Inflammatory macrophage treated with lipopolysaccharide for 1 hour (primary cell): ENCODE measurements around the gene PDZRN4.

Experiments
- DNase-seq, 2 donors: peaks; one replicate each; pipeline ENCODE4 v3.0.0-alpha.2; 2020 to 2022

PDZRN4 gene

GRCh38 chr12:41365653-41366171 is 177.6 kb downstream of the PDZRN4 start:
- DNase-seq = no peak

DNA sequence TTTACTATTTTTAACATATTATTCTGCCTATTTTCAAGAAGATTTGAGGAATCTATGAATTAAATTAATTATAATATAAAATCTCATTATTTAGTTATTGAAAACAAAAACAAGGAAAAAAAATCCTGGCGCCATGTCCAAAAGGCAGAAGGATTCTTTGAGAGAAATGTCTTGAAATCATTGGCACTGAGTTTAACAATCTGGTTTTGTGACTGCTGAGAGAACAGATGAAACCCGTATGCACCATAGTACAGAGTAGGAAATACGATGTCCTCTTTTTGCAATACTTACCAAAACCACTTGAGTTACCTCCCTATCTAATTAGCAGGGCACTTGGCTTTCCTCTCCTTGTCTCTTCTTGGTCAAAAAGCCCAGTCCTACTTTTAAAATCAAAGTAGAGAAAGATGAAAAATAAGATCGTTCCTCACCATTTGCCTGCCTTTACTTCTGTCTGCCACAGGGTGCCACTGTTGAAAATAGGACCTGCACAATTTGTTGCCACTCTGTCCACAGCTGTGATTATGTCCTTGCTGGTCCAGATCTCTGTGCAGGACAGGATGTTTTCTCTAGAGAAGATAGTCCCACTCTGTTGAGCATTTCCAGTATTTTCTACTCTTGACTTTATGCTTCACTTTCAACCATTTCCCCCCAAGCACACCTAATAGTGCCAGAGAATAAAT is 179.7 kb downstream of the PDZRN4 start:
- DNase-seq = no peak

DNA sequence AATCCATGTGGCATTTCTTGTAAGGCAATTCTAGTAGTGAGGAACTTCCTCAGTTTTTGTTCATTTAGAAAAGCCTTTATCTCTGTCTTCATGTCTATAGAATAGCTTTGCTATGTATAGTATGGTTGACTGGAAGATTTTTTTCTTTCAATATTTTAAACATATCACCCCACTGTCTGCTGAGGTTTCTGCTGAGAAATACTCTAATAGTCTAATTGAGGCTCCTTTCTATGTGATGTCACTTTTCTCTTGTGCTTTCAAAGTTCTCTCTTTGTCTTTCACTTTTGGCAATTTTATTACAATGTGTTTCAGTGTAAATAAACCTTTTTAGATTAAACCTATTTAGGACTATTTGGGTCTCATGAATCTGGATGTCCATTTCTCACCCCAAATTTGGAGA is 192.8 kb downstream of the PDZRN4 start:
- no peak for DNase-seq

DNA sequence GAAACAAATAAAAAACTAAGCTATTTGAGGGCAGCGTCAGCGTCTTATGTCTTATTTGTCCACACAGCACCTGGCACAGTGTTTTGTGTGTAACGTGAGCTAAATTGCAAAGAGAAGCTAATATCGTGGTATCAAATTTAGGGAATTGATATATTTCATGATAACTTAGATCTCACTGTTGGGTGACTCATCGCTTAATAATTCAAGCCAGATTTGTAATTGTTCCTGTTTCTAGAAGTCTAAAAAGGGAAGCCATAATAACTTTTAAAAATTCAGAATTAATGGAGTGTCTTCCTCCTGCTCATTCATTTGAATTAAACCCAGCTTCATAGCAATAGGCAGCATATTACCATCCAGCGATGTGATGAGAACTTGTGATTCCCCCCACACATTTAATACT is 214.7 kb downstream of the PDZRN4 start:
- peak in 1 of 2 donors; percentile 16 for DNase-seq

- DNase-seq = no peak
Measured at GRCh38 chr12:41407232-41407799, 219.2 kb downstream of the PDZRN4 start.

DNA sequence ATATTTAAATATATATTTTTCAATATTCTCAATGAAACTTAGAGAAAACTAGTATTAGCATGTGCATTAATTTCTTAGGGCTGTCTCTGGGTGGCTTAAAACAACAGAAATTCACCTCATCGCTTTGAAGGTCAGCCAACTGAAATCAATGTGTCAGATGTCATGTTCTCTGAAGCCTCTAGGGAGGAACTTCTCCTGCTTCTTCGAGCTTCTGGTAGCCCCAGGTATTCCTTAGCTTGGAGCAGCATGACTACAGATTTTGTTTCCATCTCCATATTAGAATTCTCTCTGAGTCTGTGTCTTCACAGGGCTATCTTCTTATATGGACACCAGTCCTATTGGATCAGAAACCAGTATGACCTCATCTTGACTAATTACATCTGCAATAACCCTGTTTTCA is 221.5 kb downstream of the PDZRN4 start:
- DNase-seq = no peak

GRCh38 chr12:41418586-41418985 is 230.5 kb downstream of the PDZRN4 start:
- DNase-seq = no peak

DNA sequence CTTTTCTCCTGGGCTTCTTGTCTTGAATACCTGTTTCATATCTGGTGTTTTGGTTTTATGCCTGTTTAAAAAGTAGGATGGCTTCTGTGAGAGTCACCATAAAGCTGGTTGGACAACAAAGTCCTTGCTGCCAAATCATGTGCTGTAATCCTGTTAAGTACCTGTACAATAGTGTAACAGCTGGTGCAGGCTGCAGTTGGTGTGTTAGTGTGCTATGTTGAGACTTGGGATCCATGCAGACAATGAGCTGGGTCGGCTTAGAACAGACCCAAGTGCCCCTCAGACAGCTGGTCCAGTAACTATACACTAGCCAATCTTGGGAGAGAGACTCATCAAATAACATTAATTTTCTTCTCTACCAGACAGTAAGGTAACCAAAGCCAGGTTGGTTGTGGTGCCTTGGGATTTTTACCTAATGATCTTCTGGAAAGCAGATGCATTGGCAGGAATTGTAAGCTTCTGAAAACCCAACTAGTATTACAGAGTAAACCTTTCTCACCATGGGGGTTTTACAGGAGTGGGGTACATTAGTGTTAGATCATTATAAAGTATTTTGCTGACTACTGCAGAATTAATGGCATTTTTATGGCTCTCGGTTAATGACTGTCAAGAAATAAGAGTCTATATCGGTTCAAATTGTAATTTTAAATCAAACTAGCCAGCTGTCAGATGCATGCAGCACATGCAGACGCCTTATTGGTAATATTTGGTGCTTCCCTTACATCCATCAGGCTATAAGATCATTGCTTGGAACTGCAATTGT is 231.2 kb downstream of the PDZRN4 start:
- no peak for DNase-seq

DNA sequence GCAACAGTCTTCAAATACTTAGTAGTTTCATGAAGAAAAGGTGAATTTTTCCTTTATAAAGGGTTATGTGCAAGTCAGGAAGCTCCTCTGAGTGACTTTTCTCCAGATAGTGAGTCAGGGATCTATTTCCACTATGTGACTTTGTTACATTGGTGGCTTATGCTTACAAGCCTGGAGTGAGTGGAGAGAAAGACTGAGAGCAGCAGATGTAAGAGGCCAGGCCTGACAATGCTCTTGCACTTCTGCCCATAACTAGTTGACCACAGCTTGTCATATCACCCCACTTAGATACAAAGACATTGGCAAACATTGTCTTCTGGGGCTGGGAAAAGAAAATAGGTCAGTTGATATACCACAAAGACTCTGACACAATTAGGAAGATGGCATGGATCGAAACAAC is 236.5 kb downstream of the PDZRN4 start:
- no peak for DNase-seq

- no peak for DNase-seq
Measured at GRCh38 chr12:41433460-41433859, 245.3 kb downstream of the PDZRN4 start.

- DNase-seq = no peak
Measured at GRCh38 chr12:41436076-41436475, 248.0 kb downstream of the PDZRN4 start.

GRCh38 chr12:41437563-41437962 is 249.4 kb downstream of the PDZRN4 start:
- no peak for DNase-seq

DNA sequence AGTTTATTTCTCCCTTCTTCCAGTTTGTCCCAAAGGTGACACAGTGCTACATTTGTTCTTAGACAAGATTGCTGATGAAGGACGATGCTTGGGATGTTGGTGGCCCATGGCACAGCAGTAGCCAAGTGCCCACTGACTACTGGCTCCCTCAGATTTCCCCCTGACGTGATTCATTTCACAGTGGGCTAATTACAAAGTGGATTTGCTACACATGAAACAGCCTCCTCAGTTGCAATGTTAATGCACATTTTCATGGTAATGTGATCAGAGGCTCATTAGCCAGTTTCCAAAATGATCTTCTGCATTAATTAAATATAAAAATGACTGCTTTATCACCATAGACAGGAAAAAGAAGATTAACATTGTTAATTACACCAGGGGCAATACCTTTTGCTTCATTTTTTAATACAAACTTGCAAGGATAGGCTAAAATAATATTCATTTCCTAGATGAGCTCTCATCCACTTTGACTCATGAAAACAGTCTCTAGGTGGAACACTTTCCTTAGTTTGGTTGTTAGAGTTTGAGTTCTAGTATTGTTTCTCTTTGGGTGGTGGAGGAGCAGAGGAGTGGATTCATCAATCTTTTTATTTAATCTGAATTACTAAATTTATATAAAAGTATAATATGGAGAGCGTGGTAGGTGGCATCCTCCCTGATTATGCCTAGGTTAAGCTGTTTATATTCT is 250.9 kb downstream of the PDZRN4 start:
- no peak for DNase-seq

GRCh38 chr12:41439801-41440200 is 251.7 kb downstream of the PDZRN4 start:
- DNase-seq = no peak

GRCh38 chr12:41441180-41441579 is 253.1 kb downstream of the PDZRN4 start:
- DNase-seq = no peak

DNA sequence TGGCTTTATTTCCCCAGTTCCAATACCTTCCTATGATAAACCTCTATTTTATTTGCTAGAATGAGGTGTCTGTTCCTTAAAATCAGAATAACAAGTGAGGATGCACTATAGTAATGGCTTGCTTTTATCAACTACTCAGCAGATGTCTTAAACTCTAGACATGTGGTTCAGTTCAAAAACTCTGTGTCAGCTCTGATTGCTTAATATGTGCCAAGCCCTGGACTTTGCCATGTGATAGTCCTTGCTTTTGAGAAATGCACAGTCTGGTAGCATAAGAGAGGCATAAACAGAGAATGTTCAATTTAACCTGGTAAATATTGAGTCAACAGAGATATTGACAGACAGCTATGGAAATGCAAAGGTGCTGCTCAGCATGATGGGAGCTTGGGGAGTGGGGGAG is 254.8 kb downstream of the PDZRN4 start:
- peak; percentile 3 to 21 for DNase-seq

DNA sequence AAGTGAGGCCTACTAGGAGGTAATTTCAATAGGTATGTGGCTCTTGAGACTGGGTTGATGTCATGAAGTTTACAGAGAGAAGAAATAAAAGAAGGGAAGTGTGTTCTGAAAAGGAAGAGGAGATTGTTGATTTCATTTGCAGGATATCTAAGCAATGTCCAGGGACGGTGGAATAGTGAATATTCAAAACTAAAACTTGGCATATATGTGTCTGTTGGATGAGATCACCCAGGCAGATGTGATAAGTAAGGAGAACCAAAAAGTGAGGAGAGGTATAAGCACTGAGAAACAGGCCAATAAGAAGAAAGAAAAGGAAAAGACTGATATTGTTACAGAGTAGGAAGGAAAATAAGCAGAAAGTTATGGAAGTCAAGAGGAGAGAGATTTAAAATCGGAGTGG is 255.6 kb downstream of the PDZRN4 start:
- no peak for DNase-seq

GRCh38 chr12:41452838-41453407 is 264.8 kb downstream of the PDZRN4 start:
- DNase-seq = no peak

- no peak for DNase-seq
Measured at GRCh38 chr12:41453409-41453808, 265.3 kb downstream of the PDZRN4 start.

- no peak for DNase-seq
Measured at GRCh38 chr12:41459111-41459905, 271.2 kb downstream of the PDZRN4 start.

DNA sequence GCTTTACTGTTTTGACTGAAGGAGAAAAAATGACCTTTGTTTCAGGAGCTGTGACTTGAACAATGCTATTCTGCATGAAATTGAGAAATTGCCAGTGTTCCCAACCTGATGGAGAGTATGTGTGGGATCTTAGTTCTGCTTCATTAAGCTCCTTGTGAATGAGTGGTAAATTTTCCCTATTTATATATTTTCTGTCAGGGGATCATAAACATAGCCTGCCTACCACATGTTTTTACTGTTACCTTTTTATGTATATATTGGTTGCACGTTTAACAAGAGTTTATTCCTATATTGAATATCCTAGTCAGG is 271.7 kb downstream of the PDZRN4 start:
- no peak for DNase-seq

GRCh38 chr12:41460906-41461305 is 272.8 kb downstream of the PDZRN4 start:
- DNase-seq = no peak
